ENCODE data around the gene ATP10A.

GRCh38 chr15:25803541-25803940 lies 59.6 kb downstream of the ATP10A start:
- TF ChIP-seq EZH2 (IDR thresholded peaks at IDR 0.05; ENCODE audit: borderline replicate concordance) = no peak
- no peak for TF ChIP-seq CTCF (IDR thresholded peaks at IDR 0.05; ENCODE audit: poor library complexity)
- no peak for TF ChIP-seq EZH2phosphoT487 (IDR thresholded peaks at IDR 0.05; ENCODE audit: low read depth, severe bottlenecking, unreplicated experiment)
